Endometrium (tissue), 2 donors: ENCODE results near the gene DMRT1.

ENCODE experiments used
- FAIRE-seq: peaks from 2 replicates; lab custom pipeline; 2012; peaks lifted over from hg19 to GRCh38; lab: Jason Lieb, UNC
- donor health status: control.
- donor health status: control.

The DMRT1 gene

GRCh38 chr9:926976-927375 lies 85.5 kb downstream of the DMRT1 start:
- no peak for FAIRE-seq

- FAIRE-seq, result no peak
These were observed 87.0 kb downstream of the DMRT1 start for GRCh38 chr9:928363-929042.

- FAIRE-seq, result no peak
These were observed 88.2 kb downstream of the DMRT1 start for GRCh38 chr9:929719-930118.

GRCh38 chr9:933356-933755 lies 91.9 kb downstream of the DMRT1 start:
- FAIRE-seq, result no peak

- FAIRE-seq, result no peak
These were observed 94.0 kb downstream of the DMRT1 start for GRCh38 chr9:935348-935965.

- no peak for FAIRE-seq
These were observed 101.5 kb downstream of the DMRT1 start for GRCh38 chr9:942805-943580.

- FAIRE-seq, result no peak
These were observed 106.5 kb downstream of the DMRT1 start for GRCh38 chr9:947985-948384.

- FAIRE-seq, result no peak
These were observed 107.0 kb downstream of the DMRT1 start for GRCh38 chr9:948497-948896.

- FAIRE-seq, result no peak
These were observed 108.6 kb downstream of the DMRT1 start for GRCh38 chr9:950139-950538.

GRCh38 chr9:952546-952945 lies 111.0 kb downstream of the DMRT1 start:
- no peak for FAIRE-seq

- no peak for FAIRE-seq
These were observed 117.6 kb downstream of the DMRT1 start for GRCh38 chr9:959105-959504.

GRCh38 chr9:959914-960313 lies 118.4 kb downstream of the DMRT1 start:
- no peak for FAIRE-seq

- no peak for FAIRE-seq
These were observed 120.5 kb downstream of the DMRT1 start for GRCh38 chr9:962023-962422.

- no peak for FAIRE-seq
These were observed 124.0 kb downstream of the DMRT1 start for GRCh38 chr9:965497-965896.

GRCh38 chr9:966870-967269 lies 125.4 kb downstream of the DMRT1 start:
- no peak for FAIRE-seq

- no peak for FAIRE-seq
These were observed 125.9 kb downstream of the DMRT1 start for GRCh38 chr9:967436-967835.

GRCh38 chr9:967903-968641 lies 126.6 kb downstream of the DMRT1 start:
- no peak for FAIRE-seq

- FAIRE-seq, result no peak
These were observed 128.0 kb downstream of the DMRT1 start for GRCh38 chr9:969310-970150.

GRCh38 chr9:970151-970996 lies 128.9 kb downstream of the DMRT1 start:
- FAIRE-seq, result no peak

GRCh38 chr9:971901-972500 lies 130.5 kb downstream of the DMRT1 start:
- FAIRE-seq, result no peak
